ENCODE results near the gene ATP6V0E2. TPM values are rescaled to one million over a fixed set of nuclear protein-coding genes. Genes with fewer than 3 reads are reported as not detected.

ATP6V0E2 gene
- total RNA-seq, 1 experiment from 2014 or later = 19.0 TPM

DNA sequence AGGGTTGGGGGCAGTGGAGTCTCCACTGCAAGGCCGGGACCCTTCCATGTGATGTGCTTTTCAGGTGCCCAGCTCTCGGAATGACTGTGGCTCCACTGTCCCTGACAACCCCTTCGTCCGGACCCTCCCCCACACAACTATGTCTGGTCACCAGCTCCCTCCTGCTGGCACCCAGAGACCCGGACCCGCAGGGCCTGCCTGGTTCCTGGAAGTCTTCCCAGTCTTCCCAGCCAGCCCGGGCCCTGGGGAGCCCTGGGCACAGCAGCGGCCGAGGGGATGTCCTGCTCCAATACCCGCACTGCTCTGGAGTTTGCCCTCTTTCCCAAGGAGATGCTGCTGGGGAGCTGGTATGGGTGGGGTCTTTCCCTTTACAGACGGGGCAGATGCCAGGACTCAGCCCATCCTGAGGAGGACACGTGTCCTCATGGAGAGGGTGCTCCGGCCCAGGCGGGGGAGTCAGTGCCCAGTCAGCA is 5.5 kb downstream of the ATP6V0E2 start:
- H2BK5ac ChIP-seq (ENCODE audit: insufficient read length, low read length) = no peak overlapping the region
- no peaks in the 10 kb centered on the region for H3K9me3 ChIP-seq (ENCODE audit: control insufficient read depth, low read depth, low read length)
- Mint-ChIP-seq H3K4me3 (no peak overlapping the region), H3K36me3 (ENCODE audit: insufficient read depth in 1 of 3, low read depth in 3 of 3) (no peaks in the 10 kb centered on the region; a peak in 1 of 7 replicates), H3K27ac (no peak overlapping the region), H3K4me1 (peaks cover 16 to 19% of the 10 kb centered on the region in 2 experiments), H3K27me3 (ENCODE audit: low read depth) (peaks cover 31% of the 10 kb centered on the region), H3K9me3 (no peaks in the 10 kb centered on the region)
- no peak overlapping the region for H4K91ac ChIP-seq (ENCODE audit: insufficient read length, low read depth, low read length)
- H3K56ac ChIP-seq (ENCODE audit: insufficient read length, low read depth, low read length) = no peak overlapping the region
- no peak overlapping the region for H2BK120ac ChIP-seq (ENCODE audit: low read depth, low read length, poor library complexity, severe bottlenecking)
- H2AFZ ChIP-seq (ENCODE audit: low read length) = no peak overlapping the region
- H3K4ac ChIP-seq (ENCODE audit: low read depth, low read length) = no peak overlapping the region
- WGBS (ENCODE audit: extremely low coverage, insufficient read length, low lambda C conversion rate) = no CpG with 5 or more reads among the region's 14 CpGs
- H3K23me2 ChIP-seq (ENCODE audit: insufficient read length, low read depth, low read length, poor library complexity, severe bottlenecking) = no peaks in the 10 kb centered on the region
- TF ChIP-seq, protein P1, sequence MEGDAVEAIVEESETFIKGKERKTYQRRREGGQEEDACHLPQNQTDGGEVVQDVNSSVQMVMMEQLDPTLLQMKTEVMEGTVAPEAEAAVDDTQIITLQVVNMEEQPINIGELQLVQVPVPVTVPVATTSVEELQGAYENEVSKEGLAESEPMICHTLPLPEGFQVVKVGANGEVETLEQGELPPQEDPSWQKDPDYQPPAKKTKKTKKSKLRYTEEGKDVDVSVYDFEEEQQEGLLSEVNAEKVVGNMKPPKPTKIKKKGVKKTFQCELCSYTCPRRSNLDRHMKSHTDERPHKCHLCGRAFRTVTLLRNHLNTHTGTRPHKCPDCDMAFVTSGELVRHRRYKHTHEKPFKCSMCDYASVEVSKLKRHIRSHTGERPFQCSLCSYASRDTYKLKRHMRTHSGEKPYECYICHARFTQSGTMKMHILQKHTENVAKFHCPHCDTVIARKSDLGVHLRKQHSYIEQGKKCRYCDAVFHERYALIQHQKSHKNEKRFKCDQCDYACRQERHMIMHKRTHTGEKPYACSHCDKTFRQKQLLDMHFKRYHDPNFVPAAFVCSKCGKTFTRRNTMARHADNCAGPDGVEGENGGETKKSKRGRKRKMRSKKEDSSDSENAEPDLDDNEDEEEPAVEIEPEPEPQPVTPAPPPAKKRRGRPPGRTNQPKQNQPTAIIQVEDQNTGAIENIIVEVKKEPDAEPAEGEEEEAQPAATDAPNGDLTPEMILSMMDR (conservative IDR thresholded peaks at IDR 0.05) = no peak
- no peak overlapping the region for H4K8ac ChIP-seq (replicated peaks; ENCODE audit: insufficient read length, low read depth, low read length)
- H3K4me2 ChIP-seq (ENCODE audit: insufficient read depth, insufficient read length, low read length) = no peak overlapping the region
- no peak overlapping the region for H2BK20ac ChIP-seq (ENCODE audit: low read depth, low read length, poor library complexity, severe bottlenecking)
- H4K20me1 ChIP-seq (ENCODE audit: control insufficient read depth, insufficient read depth, insufficient read length) = no peaks in the 10 kb centered on the region
- H3K9ac ChIP-seq (ENCODE audit: extremely low read depth, insufficient read length, low read length) = no peak overlapping the region
- H3K27me3 ChIP-seq (ENCODE audit: insufficient read depth, low read length) = no peaks in the 10 kb centered on the region; the same call in 1 of the 2 replicates
- peak; percentile 17 for DNase-seq
- H4K5ac ChIP-seq (ENCODE audit: insufficient read length, low read depth, low read length) = no peak overlapping the region
- H2BK15ac ChIP-seq (ENCODE audit: low read depth, low read length) = no peak overlapping the region
- H3K18ac ChIP-seq (ENCODE audit: insufficient read length, low read depth, low read length) = no peak overlapping the region
- H3K27ac ChIP-seq (ENCODE audit: insufficient read length, low read depth, low read length) = no peak overlapping the region
- H3K14ac ChIP-seq (ENCODE audit: insufficient read depth, low read length) = no peak overlapping the region
- H3K79me2 ChIP-seq (ENCODE audit: insufficient read depth, low read length) = no peaks in the 10 kb centered on the region
- no peak overlapping the region for H2BK12ac ChIP-seq (ENCODE audit: insufficient read length, low read depth, low read length)
- no peak overlapping the region for H3K23ac ChIP-seq (ENCODE audit: insufficient read length, low read depth, low read length)
- no peak overlapping the region for H2AK5ac ChIP-seq (ENCODE audit: insufficient read length, low read length)
- H3T11ph ChIP-seq (ENCODE audit: low read length) = no peak overlapping the region
- no peaks in the 10 kb centered on the region; the same call in 1 of the 2 replicates for H3K4me1 ChIP-seq (ENCODE audit: insufficient read depth, low read length)
- no peaks in the 10 kb centered on the region for H3K79me1 ChIP-seq (ENCODE audit: insufficient read depth, low read depth, low read length, poor library complexity, severe bottlenecking)
